Endothelial cell (in vitro differentiated cells): Measurements from ENCODE around the gene ROS1. TPM values are rescaled to one million over a fixed set of nuclear protein-coding genes. Genes with fewer than 3 reads are reported as not detected.

Experiments
- DNase-seq: peaks from one replicate; pipeline ENCODE4 v3.0.0; 2021; ENCODE audit warnings: low spot score
- H3K27ac Mint-ChIP-seq: one replicate; pipeline ENCODE4 v1.8.0; 2021; ENCODE audit warnings: mixed read lengths, inconsistent platforms; ENCODE audit not compliant: unreplicated experiment
- H3K27me3 Mint-ChIP-seq: one replicate; pipeline ENCODE4 v1.8.0; 2021; ENCODE audit warnings: mild to moderate bottlenecking, moderate library complexity, mixed read lengths, inconsistent platforms; ENCODE audit not compliant: unreplicated experiment
- H3K36me3 Mint-ChIP-seq: one replicate; pipeline ENCODE4 v1.8.0; 2021; ENCODE audit warnings: mild to moderate bottlenecking, low read depth, mixed read lengths, inconsistent platforms; ENCODE audit not compliant: unreplicated experiment
- H3K4me1 Mint-ChIP-seq: one replicate; pipeline ENCODE4 v1.8.0; 2021; ENCODE audit warnings: mild to moderate bottlenecking, mixed read lengths, inconsistent platforms; ENCODE audit not compliant: unreplicated experiment
- H3K4me3 Mint-ChIP-seq: one replicate; pipeline ENCODE4 v1.8.0; 2021; ENCODE audit warnings: mild to moderate bottlenecking, mixed read lengths, inconsistent platforms; ENCODE audit not compliant: unreplicated experiment
- H3K9me3 Mint-ChIP-seq: one replicate; pipeline ENCODE4 v1.8.0; 2021; ENCODE audit warnings: mixed read lengths, inconsistent platforms; ENCODE audit not compliant: unreplicated experiment
- CTCF ChIP-seq: fragments of 200-600 bp; sonication (generic); IDR thresholded peaks from one replicate; pipeline ENCODE4 v1.5.0; 2021; ENCODE audit warnings: antibody characterized with exemption; ENCODE audit not compliant: unreplicated experiment
- total RNA-seq: library from RNA; stranded (reverse); fragmentation: NEBNext Ultra II Directional; extraction: Animal tissue kit (Norgen Biotek cat#: 25700); gene quantifications from one replicate; pipeline ENCODE4 v1.2.1, GENCODE V29; 2021; ENCODE audit not compliant: unreplicated experiment

The ROS1 gene
- total RNA-seq, 1 donor from 2014 or later: 0.05 TPM

- Mint-ChIP-seq H3K36me3 (no peaks in the 10 kb centered on the region), H3K4me3 (no peak overlapping the region), H3K27ac (no peak overlapping the region), H3K4me1 (no peaks in the 10 kb centered on the region), H3K27me3 (peaks cover 2% of the 10 kb centered on the region), H3K9me3 (no peaks in the 10 kb centered on the region)
- no peak for DNase-seq
- TF ChIP-seq CTCF: no peak
Observed at GRCh38 chr6:117459204-117459944, 33.6 kb upstream of the ROS1 start.

DNA sequence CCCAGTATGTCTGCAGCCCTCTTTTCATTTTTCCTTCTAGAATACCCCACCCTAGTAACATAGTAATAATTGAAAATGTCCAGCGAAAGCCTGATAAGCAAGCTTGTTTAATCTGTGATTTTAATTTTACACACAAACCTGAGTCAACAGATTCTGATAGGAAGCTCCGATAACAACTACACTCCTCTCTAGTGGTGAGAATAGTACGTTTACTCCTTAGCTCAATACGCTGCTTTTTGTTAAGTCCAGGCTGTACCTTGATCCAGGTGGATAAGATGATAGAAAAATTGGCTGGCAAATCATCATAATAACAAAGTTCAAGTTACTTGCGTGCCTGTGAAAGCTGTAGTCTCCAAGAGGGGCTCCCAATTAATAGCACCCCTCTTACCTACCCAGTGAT lies 31.3 kb upstream of the ROS1 start:
- H3K4me1 Mint-ChIP-seq: peaks cover 4% of the 10 kb centered on the region
- H3K4me3 Mint-ChIP-seq: no peak overlapping the region
- no peak overlapping the region for H3K27ac Mint-ChIP-seq
- H3K27me3 Mint-ChIP-seq: no peaks in the 10 kb centered on the region
- no peaks in the 10 kb centered on the region for H3K9me3 Mint-ChIP-seq
- H3K36me3 Mint-ChIP-seq: no peaks in the 10 kb centered on the region
- TF ChIP-seq CTCF: no peak
- no peak for DNase-seq

GRCh38 chr6:117456250-117456649 lies 30.5 kb upstream of the ROS1 start:
- Mint-ChIP-seq H3K4me1 (peaks cover 11% of the 10 kb centered on the region), H3K9me3 (no peaks in the 10 kb centered on the region), H3K4me3 (no peak overlapping the region), H3K27ac (no peak overlapping the region), H3K36me3 (no peaks in the 10 kb centered on the region), H3K27me3 (no peaks in the 10 kb centered on the region)
- DNase-seq: no peak
- TF ChIP-seq CTCF: no peak

DNA sequence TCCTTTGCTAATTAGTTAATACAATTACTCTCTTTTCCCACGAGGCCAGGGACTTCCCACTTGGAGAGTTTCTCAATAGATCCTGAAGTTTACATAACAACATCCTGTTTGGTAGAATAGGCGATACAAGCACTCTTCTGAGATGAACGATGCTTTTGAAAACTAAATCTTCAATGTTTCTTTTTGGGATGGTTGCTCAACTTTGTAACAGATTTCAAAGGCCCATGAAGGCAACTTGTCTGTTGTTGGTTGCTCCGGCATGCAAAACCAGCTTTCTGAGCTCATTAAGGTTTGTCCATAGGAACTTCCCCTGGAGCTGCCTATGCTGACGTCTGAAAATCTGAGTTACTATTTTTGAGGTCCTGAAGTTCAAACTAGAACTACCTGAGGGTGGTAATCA lies 25.9 kb upstream of the ROS1 start:
- no peaks in the 10 kb centered on the region for H3K9me3 Mint-ChIP-seq
- H3K4me3 Mint-ChIP-seq: no peak overlapping the region
- no peak overlapping the region for H3K27ac Mint-ChIP-seq
- TF ChIP-seq CTCF: no peak
- peaks cover under 1% of the 10 kb centered on the region for H3K27me3 Mint-ChIP-seq
- H3K36me3 Mint-ChIP-seq: no peaks in the 10 kb centered on the region
- peaks cover 25% of the 10 kb centered on the region for H3K4me1 Mint-ChIP-seq
- no peak for DNase-seq

DNA sequence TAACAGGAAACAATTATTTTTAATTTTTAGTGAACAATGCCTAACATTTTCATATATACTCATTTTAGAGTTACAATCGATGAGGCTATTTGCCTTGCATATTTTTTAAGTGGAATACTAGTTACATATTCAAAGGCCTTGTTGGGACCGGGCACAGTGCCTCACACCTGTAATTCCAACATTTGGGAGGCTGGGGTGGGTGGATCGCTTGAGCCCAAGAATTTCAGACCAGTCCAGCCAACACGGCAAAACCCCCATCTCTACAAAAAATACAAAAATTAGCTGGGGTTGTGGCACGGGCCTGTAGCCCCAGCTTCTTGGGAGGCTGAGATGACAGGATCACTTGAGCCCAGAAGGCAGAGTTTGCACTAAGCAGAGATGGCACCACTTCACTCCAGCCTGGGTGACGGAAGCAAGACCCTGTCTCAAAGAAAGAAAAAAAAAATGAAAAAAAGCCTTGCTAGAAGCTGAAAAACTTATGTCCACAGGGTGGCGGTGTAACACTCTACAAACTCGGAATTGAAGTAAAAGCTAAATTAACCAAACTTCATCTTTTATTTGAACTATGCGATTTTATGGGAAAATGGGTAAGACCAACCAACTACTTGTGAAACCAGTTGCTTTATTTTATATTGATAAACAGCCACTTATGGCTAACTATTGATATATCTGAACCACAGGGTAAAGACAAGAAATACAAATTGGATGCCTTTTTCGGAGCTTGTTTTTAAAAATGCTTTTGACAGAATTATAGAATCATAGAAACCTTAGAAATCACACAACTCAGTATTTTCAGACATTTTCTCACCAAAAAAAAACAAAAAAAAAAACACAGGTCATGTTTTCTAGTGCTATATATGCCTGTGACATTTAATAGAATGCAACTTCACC lies 24.1 kb upstream of the ROS1 start:
- peak; percentile 56 for DNase-seq
- Mint-ChIP-seq H3K27ac (no peak overlapping the region), H3K9me3 (no peaks in the 10 kb centered on the region), H3K4me3 (no peak overlapping the region), H3K4me1 (peaks cover 25% of the 10 kb centered on the region), H3K36me3 (no peaks in the 10 kb centered on the region), H3K27me3 (peaks cover 4% of the 10 kb centered on the region)
- peak; percentile 82 for TF ChIP-seq CTCF
